Retinal pigment epithelial cell (primary cell): ENCODE data around the gene NIPSNAP3A.
"Not testable (repeated sequence)": the region's sequence is repeated elsewhere in the genome, so short reads cannot be mapped to it uniquely, and the experiment has no call there.

Source experiments
- DNase-seq: peaks from one replicate; pipeline ENCODE4 v3.0.0-alpha.2; 2010; ENCODE audit warnings: low read depth
- H3K4me3 ChIP-seq: 2 replicates; pipeline ENCODE4 v1.5.1; 2011; ENCODE audit warnings: mild to moderate bottlenecking, low read length, control low read depth, moderate library complexity
- TF ChIP-seq, protein P1 (sequence below): conservative IDR thresholded peaks from 2 replicates; pipeline ENCODE4 v1.5.1; 2011; ENCODE audit warnings: low read depth, low read length, control low read depth, inconsistent platforms

NIPSNAP3A gene

GRCh38 chr9:104758974-104759373 lies 11.5 kb downstream of the NIPSNAP3A start:
- TF ChIP-seq, protein P1, sequence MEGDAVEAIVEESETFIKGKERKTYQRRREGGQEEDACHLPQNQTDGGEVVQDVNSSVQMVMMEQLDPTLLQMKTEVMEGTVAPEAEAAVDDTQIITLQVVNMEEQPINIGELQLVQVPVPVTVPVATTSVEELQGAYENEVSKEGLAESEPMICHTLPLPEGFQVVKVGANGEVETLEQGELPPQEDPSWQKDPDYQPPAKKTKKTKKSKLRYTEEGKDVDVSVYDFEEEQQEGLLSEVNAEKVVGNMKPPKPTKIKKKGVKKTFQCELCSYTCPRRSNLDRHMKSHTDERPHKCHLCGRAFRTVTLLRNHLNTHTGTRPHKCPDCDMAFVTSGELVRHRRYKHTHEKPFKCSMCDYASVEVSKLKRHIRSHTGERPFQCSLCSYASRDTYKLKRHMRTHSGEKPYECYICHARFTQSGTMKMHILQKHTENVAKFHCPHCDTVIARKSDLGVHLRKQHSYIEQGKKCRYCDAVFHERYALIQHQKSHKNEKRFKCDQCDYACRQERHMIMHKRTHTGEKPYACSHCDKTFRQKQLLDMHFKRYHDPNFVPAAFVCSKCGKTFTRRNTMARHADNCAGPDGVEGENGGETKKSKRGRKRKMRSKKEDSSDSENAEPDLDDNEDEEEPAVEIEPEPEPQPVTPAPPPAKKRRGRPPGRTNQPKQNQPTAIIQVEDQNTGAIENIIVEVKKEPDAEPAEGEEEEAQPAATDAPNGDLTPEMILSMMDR = no peak
- no peak for DNase-seq
- H3K4me3 ChIP-seq = no peak overlapping the region

GRCh38 chr9:104765138-104765537 lies 17.7 kb downstream of the NIPSNAP3A start:
- no peak overlapping the region for H3K4me3 ChIP-seq
- TF ChIP-seq, protein P1 = no peak
- DNase-seq = no peak

DNA sequence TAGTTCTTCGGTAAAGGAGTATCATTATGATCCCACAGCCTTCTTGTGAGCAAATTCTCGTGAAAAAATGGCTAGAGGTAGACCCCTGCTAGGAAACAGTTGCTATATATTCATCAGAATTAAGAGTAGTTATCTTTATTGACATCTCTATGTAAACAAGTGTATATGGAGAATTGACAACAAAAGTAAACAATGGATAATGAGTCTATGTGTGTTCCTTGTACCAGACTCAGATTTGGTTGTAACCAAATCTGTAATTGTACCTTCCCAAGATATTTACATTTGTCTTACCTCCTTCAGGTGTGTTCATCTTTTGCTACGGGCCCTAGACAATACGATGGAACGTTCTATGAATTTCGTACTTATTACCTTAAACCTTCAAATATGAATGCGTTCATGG lies 18.5 kb downstream of the NIPSNAP3A start:
- TF ChIP-seq, protein P1 = no peak
- no peak overlapping the region for H3K4me3 ChIP-seq
- no peak for DNase-seq

- TF ChIP-seq, protein P1 = no peak
- H3K4me3 ChIP-seq = no peak overlapping the region
- DNase-seq = no peak
Measured at GRCh38 chr9:104767507-104767906, 20.0 kb downstream of the NIPSNAP3A start.

DNA sequence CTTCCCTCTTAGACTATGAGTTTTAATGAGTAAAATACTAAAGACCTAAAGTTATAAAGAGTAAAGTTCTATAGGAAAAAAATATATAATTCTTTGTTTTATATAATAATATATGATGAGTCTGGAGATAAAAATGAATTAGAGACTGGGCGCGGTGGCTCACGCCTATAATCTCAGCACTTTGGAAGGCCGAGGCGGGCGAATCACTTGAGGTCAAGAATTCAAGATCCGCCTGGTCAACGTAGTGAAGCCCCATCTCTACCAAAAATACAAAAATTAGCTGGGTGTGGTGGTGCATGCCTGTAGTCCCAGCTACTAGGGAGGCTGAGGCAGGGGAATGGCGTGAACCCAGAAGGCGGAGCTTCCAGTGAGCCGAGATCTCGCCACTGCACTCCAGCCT lies 21.5 kb downstream of the NIPSNAP3A start:
- not testable (repeated sequence) for H3K4me3 ChIP-seq, DNase-seq

DNA sequence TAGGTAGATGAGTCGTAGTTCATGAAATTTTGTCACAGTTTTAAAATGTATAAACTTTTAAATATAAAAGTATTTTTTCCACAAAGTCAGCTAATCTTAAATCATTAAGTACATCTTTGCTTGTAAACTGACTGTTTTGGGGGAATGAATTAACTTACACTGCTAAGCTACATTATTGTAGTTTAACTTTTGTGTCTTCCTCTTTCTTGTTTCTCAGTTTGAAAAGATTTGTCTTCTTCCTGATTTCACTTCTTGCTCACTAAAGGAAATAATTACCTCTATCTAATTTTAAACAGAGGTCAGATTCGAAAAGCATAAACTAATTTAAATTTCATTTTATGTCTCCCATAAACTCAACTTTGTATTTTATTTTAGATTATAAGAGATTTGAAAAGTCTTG lies 22.2 kb downstream of the NIPSNAP3A start:
- no peak for DNase-seq
- TF ChIP-seq, protein P1 = no peak
- H3K4me3 ChIP-seq = no peak overlapping the region

GRCh38 chr9:104772714-104773510 lies 25.4 kb downstream of the NIPSNAP3A start:
- DNase-seq = no peak
- no peak overlapping the region for H3K4me3 ChIP-seq
- TF ChIP-seq, protein P1 = no peak
